Endodermal cell (in vitro differentiated cells): ENCODE measurements around the gene SLC7A1. TPM values are rescaled to one million over a fixed set of nuclear protein-coding genes. Genes with fewer than 3 reads are reported as not detected.

ENCODE experiments used
- DNase-seq: peaks from one replicate; pipeline ENCODE4 v3.0.0-alpha.2; 2017
- H3K27ac ChIP-seq: 2 replicates; pipeline ENCODE4 v1.5.1; 2013; ENCODE audit warnings: mild to moderate bottlenecking, low read depth, low read length, moderate library complexity
- H3K27me3 ChIP-seq: 2 replicates; pipeline ENCODE4 v1.6.1; 2013; ENCODE audit warnings: mild to moderate bottlenecking, low read length, moderate library complexity; ENCODE audit not compliant: insufficient read depth, control insufficient read depth, poor library complexity, severe bottlenecking
- H3K36me3 ChIP-seq: 2 replicates; pipeline ENCODE4 v1.7.0; 2013; ENCODE audit warnings: mild to moderate bottlenecking, low read length, moderate library complexity; ENCODE audit not compliant: control insufficient read depth, insufficient read depth
- H3K4me1 ChIP-seq: one replicate; pipeline ENCODE4 v1.7.0; 2013; ENCODE audit warnings: low read length; ENCODE audit not compliant: control insufficient read depth, insufficient read depth
- H3K4me3 ChIP-seq: 2 replicates; pipeline ENCODE4 v1.5.1; 2013; ENCODE audit warnings: mild to moderate bottlenecking, low read length, moderate library complexity
- H3K9ac ChIP-seq: 2 replicates; pipeline ENCODE4 v1.6.1; 2013; ENCODE audit warnings: mild to moderate bottlenecking, low read length, moderate library complexity; ENCODE audit not compliant: poor library complexity, severe bottlenecking; ENCODE audit errors: extremely low read depth
- H3K9me3 ChIP-seq: 2 replicates; pipeline ENCODE4 v1.6.1; 2013; ENCODE audit warnings: mild to moderate bottlenecking, low read length, moderate library complexity; ENCODE audit not compliant: control insufficient read depth
- H3K27ac Mint-ChIP-seq: 2 replicates; pipeline ENCODE4 v1.8.0; 2020; ENCODE audit warnings: mixed read lengths
- H3K27me3 Mint-ChIP-seq: 2 replicates; pipeline ENCODE4 v1.8.0; 2021; ENCODE audit warnings: mild to moderate bottlenecking, mixed read lengths; ENCODE audit not compliant: insufficient read depth
- H3K36me3 Mint-ChIP-seq: 2 replicates; pipeline ENCODE4 v1.8.0; 2020; ENCODE audit warnings: low read depth, mixed read lengths
- H3K4me1 Mint-ChIP-seq: 2 replicates; pipeline ENCODE4 v1.8.0; 2020; ENCODE audit warnings: mixed read lengths
- H3K4me3 Mint-ChIP-seq: 2 replicates; pipeline ENCODE4 v1.8.0; 2020; ENCODE audit warnings: mild to moderate bottlenecking, moderate library complexity, mixed read lengths
- H3K9me3 Mint-ChIP-seq: 2 replicates; pipeline ENCODE4 v1.8.0; 2020; ENCODE audit warnings: mild to moderate bottlenecking, mixed read lengths
- CTCF ChIP-seq: fragments of 200-600 bp; sonication (generic); conservative IDR thresholded peaks from 2 replicates; pipeline ENCODE4 v1.5.0; 2021; ENCODE audit warnings: antibody characterized with exemption, mild to moderate bottlenecking
- WGBS, 2 experiments: methylation state at CpG; one replicate each; pipeline versions ENCODE4 v1.1.5 to v1.1.7; 2013; ENCODE audit warnings: missing lambda C conversion rate in 2 of 2, mixed read lengths in 1 of 2; ENCODE audit not compliant: insufficient coverage in 1 of 2, insufficient read length in 1 of 2; 5-methylcytosine and 5-hydroxymethylcytosine counted together
- total RNA-seq, 2 donors: library from RNA; stranded (reverse); fragmentation: NEBNext Ultra II Directional in 1 of 2; extraction: Animal tissue kit (Norgen Biotek cat#: 25700) in 1 of 2; gene quantifications; 2 replicates in 1 of 2; 3 replicates in 1 of 2; pipeline ENCODE4 v1.2.1, GENCODE V29; 2021

Gene SLC7A1
- total RNA-seq, 2 donors from 2014 or later, result 26.0 to 27.3 TPM

- Mint-ChIP-seq H3K27ac (no peak overlapping the region), H3K4me3 (no peak overlapping the region), H3K9me3 (no peaks in the 10 kb centered on the region), H3K27me3 (no peaks in the 10 kb centered on the region), H3K4me1 (peaks cover 8% of the 10 kb centered on the region), H3K36me3 (peaks cover 29% of the 10 kb centered on the region)
- 87 to 93% methylated on average over 17 of the region's 17 CpGs for WGBS, 2 experiments
- no peak for TF ChIP-seq CTCF
- H3K4me3 ChIP-seq, result no peak overlapping the region
- H3K4me1 ChIP-seq, result no peaks in the 10 kb centered on the region
- no peak overlapping the region for H3K9ac ChIP-seq
- H3K27me3 ChIP-seq, result no peaks in the 10 kb centered on the region
- no peaks in the 10 kb centered on the region for H3K9me3 ChIP-seq
- H3K27ac ChIP-seq, result no peak overlapping the region
- DNase-seq, result no peak
- peaks cover 43% of the 10 kb centered on the region for H3K36me3 ChIP-seq
Measured at GRCh38 chr13:29532821-29533220, 62.7 kb downstream of the SLC7A1 start.

- WGBS, 2 experiments, result 91 to 98% methylated on average over 5 of the region's 5 CpGs
- H3K4me1 Mint-ChIP-seq, result peaks cover 8% of the 10 kb centered on the region
- peaks cover 46% of the 10 kb centered on the region for H3K36me3 ChIP-seq
- peak overlapping the region; percentile 44 for H3K27ac Mint-ChIP-seq
- no peaks in the 10 kb centered on the region for H3K4me1 ChIP-seq
- TF ChIP-seq CTCF, result no peak
- H3K9ac ChIP-seq, result no peak overlapping the region
- DNase-seq, result no peak
- H3K9me3 Mint-ChIP-seq, result no peaks in the 10 kb centered on the region
- H3K36me3 Mint-ChIP-seq, result peaks cover 34% of the 10 kb centered on the region
- H3K27me3 ChIP-seq, result no peaks in the 10 kb centered on the region
- H3K9me3 ChIP-seq, result no peaks in the 10 kb centered on the region
- no peak overlapping the region for H3K4me3 ChIP-seq
- no peak overlapping the region for H3K27ac ChIP-seq
- H3K4me3 Mint-ChIP-seq, result no peak overlapping the region
- no peaks in the 10 kb centered on the region for H3K27me3 Mint-ChIP-seq
Measured at GRCh38 chr13:29532116-29532515, 63.4 kb downstream of the SLC7A1 start.

- H3K4me3 ChIP-seq, result no peak overlapping the region
- no peak overlapping the region for H3K27ac ChIP-seq
- Mint-ChIP-seq H3K4me3 (no peak overlapping the region), H3K9me3 (no peaks in the 10 kb centered on the region), H3K4me1 (peaks cover 8% of the 10 kb centered on the region), H3K27me3 (no peaks in the 10 kb centered on the region), H3K27ac (no peak overlapping the region), H3K36me3 (peaks cover 34% of the 10 kb centered on the region)
- no peak overlapping the region for H3K9ac ChIP-seq
- WGBS, 2 experiments, result 95 to 96% methylated on average over 4 to 5 of the region's 5 CpGs
- no peaks in the 10 kb centered on the region for H3K9me3 ChIP-seq
- no peak for TF ChIP-seq CTCF
- peaks cover 42% of the 10 kb centered on the region for H3K36me3 ChIP-seq
- no peaks in the 10 kb centered on the region for H3K4me1 ChIP-seq
- no peak for DNase-seq
- H3K27me3 ChIP-seq, result no peaks in the 10 kb centered on the region
Measured at GRCh38 chr13:29530901-29531300, 64.6 kb downstream of the SLC7A1 start.
